Activated naive CD8-positive, alpha-beta T cell (primary cell): ENCODE results near the gene DGKG.

Experiments used
- H3K27ac Mint-ChIP-seq: one replicate; pipeline ENCODE4 v1.8.0; 2021; ENCODE audit warnings: mixed read lengths
- H3K27me3 Mint-ChIP-seq: one replicate; pipeline ENCODE4 v1.8.0; 2021; ENCODE audit warnings: mixed read lengths
- H3K36me3 Mint-ChIP-seq: one replicate; pipeline ENCODE4 v1.8.0; 2021; ENCODE audit warnings: mixed read lengths
- H3K4me1 Mint-ChIP-seq: one replicate; pipeline ENCODE4 v1.8.0; 2021; ENCODE audit warnings: low read depth, mixed read lengths
- H3K4me3 Mint-ChIP-seq: one replicate; pipeline ENCODE4 v1.8.0; 2021; ENCODE audit warnings: mild to moderate bottlenecking, mixed read lengths
- H3K9me3 Mint-ChIP-seq: one replicate; pipeline ENCODE4 v1.8.0; 2021; ENCODE audit warnings: low read depth, mixed read lengths

Gene DGKG

DNA sequence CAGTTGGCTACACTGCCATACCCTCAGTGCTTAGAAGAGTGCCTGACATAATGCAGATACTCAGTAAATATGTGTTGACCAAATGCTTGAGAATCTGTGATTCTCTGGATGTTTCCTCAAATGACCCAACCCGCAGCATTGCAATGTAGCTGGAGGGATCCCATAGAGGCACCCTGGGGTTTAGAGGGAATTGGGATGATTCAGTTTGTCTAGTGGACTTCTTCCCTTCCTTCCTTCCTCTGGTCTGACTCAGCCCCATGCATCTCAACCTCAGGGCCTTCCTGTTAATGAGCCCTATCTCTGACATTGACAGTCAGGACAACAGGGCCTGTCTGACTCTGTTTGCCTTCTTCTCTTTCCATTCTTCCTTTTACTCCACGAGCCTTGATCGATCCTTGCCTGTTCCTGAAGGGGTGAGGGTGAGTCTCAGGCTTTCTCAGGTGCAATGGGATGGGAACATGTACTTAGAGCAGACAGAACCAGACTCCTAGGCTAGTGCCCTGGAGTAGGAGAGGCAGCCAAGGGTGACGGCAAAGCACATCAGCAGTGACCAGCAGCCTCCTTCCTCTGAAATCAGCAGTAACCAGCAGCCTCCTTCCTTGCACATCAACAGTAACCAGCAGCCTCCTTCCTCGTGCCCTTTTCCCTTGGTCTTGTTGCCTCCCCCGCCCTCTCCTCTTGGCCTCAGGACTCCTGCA, 78.2 kb downstream of the DGKG start:
- H3K9me3 Mint-ChIP-seq: no peaks in the 10 kb centered on the region
- no peaks in the 10 kb centered on the region for H3K36me3 Mint-ChIP-seq
- H3K4me1 Mint-ChIP-seq: no peaks in the 10 kb centered on the region
- peaks cover 3% of the 10 kb centered on the region for H3K27me3 Mint-ChIP-seq
- no peak overlapping the region for H3K27ac Mint-ChIP-seq
- H3K4me3 Mint-ChIP-seq: no peak overlapping the region

DNA sequence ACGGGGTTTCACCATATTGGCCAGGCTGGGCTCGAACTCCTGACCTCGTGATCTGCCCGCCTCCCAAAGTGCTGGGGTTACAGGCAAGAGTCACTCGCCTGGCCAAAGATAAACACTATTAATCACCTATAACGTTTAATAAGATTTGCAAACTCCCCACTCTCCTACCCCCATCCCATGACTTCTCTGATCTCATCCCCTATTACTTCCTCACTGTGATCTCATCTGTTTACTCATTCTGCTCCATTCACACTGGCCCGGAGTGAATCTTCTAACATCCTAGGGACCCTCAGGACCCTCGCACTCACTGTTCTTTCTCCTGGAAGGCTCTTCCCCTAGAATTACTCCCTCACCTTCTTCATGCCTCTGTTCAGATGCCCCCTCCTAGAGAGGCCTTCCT, 78.9 kb downstream of the DGKG start:
- H3K36me3 Mint-ChIP-seq: no peaks in the 10 kb centered on the region
- H3K4me1 Mint-ChIP-seq: no peaks in the 10 kb centered on the region
- H3K4me3 Mint-ChIP-seq: no peak overlapping the region
- H3K27me3 Mint-ChIP-seq: peaks cover 5% of the 10 kb centered on the region
- no peak overlapping the region for H3K27ac Mint-ChIP-seq
- no peaks in the 10 kb centered on the region for H3K9me3 Mint-ChIP-seq

DNA sequence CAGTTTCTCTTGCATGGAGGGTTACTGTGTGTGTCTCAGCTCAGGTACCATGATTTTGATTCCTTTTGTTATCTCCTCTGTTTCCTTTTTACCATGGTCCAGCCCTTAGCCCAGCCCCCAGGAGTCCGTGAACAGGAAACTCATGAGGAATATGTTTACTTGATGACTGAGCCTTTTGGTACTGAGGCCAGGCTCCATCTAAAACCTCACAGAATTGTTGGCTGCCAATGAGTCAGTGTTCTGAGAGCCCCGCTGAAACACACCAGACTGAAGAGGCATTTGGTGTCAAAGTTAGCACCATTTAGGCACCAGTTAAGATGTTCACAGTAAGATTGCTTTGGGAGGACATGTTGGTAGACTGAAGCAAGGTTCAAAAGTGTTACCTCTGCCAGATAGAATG, 80.9 kb downstream of the DGKG start:
- Mint-ChIP-seq H3K27ac (no peak overlapping the region), H3K27me3 (peaks cover 6% of the 10 kb centered on the region), H3K4me3 (no peak overlapping the region), H3K36me3 (no peaks in the 10 kb centered on the region), H3K4me1 (no peaks in the 10 kb centered on the region), H3K9me3 (no peaks in the 10 kb centered on the region)

DNA sequence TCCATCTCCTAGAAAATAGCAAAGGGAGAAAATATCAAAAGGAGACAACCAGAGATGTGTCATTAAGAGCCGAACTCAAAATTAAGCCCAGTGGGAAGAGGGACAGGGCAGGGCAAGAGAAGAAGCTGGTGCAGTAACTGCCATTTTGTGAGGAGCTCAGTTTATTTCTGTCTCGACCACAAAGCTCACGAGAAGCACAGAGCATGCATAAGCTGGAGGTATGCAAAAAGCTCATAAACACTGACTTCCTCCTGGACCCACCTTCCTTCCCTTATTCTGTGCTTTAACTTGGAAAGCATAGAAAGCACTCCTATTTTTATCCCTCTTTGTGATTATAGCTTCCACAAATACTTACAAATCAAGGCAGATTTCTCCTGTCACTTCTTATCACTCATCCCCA, 81.3 kb downstream of the DGKG start:
- Mint-ChIP-seq H3K27ac (no peak overlapping the region), H3K9me3 (no peaks in the 10 kb centered on the region), H3K27me3 (peaks cover 3% of the 10 kb centered on the region), H3K4me1 (no peaks in the 10 kb centered on the region), H3K4me3 (no peak overlapping the region), H3K36me3 (no peaks in the 10 kb centered on the region)

DNA sequence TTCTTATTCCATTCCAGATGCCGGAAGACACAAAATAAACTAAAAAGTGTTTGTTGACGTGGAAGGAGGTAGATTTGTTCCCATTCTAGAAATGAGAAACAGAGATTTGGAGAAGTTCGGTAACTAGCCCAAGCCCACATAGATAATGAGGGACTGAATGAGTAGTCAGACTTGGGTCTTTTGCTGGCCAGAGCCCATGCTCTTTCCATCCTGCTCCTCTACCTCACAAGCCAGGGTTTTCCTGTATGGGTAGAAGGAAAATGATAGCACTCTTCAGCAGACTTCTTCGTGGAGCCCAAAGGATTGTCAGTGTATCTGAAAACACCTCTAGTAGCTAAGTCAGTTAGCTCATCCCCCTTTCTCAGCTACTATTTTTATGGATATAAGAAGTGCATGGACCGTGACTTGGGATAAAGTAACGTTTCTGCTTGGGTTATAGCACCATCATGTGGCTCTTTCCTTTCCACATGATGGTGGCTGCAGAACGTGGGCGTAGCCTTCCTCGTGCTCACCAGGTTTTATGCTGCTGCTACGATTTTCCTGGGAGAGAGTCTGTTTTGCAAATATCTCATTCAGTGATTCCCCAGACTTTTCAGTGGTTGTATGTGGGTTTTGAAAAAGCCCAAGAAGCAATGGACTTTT, 84.6 kb downstream of the DGKG start:
- Mint-ChIP-seq H3K4me3 (no peak overlapping the region), H3K4me1 (no peaks in the 10 kb centered on the region), H3K27ac (no peak overlapping the region), H3K27me3 (peaks cover 3% of the 10 kb centered on the region), H3K36me3 (no peaks in the 10 kb centered on the region), H3K9me3 (no peaks in the 10 kb centered on the region)

DNA sequence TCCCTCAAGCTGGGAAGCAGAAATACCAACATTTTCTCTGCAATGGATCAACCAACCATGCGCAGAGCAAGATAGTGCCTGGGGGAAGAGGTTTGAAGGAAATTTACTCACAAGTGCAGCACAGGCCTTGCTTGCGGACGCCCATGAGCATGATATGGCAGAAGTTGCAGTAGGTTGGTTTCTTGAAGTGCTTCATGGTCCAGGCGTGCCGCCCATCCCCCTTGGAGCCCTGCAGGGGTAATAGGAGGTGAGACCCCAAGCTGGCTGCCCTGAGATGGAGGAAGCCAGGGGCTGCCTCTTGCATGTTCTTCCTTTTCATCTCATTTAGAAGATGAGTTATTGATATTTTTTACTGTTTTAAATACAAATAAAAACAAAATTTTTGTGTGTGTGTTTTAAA, 86.6 kb downstream of the DGKG start:
- Mint-ChIP-seq H3K4me3 (no peak overlapping the region), H3K36me3 (no peaks in the 10 kb centered on the region), H3K4me1 (no peaks in the 10 kb centered on the region), H3K27me3 (peaks cover 3% of the 10 kb centered on the region), H3K9me3 (no peaks in the 10 kb centered on the region), H3K27ac (no peak overlapping the region)

DNA sequence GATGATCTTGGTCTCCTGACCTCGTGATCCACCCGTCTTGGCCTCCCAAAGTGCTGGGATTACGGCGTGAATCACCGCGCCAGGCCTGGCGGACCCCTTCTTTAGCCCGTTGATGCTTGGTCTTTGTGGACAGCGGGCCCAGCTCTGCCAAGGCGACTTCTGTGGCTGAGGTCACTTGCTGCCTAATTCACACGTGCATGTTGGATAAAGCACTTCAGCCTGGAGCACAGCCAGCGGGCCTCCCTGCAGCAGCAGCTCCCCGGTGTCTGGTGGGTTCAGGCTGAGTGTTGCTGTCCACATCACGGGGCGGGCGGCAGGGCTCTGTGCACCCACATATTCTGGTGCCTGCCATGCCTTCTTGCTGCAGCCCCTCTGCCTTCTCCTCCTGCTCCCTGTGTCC, 88.4 kb downstream of the DGKG start:
- Mint-ChIP-seq H3K27ac (no peak overlapping the region), H3K4me1 (no peaks in the 10 kb centered on the region), H3K27me3 (peaks cover 3% of the 10 kb centered on the region), H3K9me3 (no peaks in the 10 kb centered on the region), H3K36me3 (no peaks in the 10 kb centered on the region), H3K4me3 (no peak overlapping the region)

DNA sequence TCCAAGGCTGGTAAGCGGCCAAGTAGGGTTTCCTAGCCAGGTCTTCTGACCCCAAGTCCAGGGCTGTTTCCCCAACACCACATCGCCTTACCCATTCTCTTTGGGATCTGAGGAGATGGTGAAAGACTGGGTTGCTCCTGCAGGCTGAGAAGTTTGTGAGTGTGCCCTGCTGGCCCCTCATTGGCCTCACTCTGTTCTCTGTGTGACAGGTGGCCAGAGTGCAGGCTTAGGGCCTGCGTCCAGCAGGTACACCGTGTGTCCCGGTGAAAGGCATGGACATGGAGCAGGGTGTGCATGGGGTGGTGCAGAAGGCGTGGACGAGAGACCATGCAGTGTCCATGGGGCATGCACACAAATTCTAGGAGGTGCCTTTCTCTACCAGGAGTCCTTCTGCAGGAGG, 91.3 kb downstream of the DGKG start:
- H3K4me1 Mint-ChIP-seq: no peaks in the 10 kb centered on the region
- no peak overlapping the region for H3K4me3 Mint-ChIP-seq
- H3K36me3 Mint-ChIP-seq: no peaks in the 10 kb centered on the region

DNA sequence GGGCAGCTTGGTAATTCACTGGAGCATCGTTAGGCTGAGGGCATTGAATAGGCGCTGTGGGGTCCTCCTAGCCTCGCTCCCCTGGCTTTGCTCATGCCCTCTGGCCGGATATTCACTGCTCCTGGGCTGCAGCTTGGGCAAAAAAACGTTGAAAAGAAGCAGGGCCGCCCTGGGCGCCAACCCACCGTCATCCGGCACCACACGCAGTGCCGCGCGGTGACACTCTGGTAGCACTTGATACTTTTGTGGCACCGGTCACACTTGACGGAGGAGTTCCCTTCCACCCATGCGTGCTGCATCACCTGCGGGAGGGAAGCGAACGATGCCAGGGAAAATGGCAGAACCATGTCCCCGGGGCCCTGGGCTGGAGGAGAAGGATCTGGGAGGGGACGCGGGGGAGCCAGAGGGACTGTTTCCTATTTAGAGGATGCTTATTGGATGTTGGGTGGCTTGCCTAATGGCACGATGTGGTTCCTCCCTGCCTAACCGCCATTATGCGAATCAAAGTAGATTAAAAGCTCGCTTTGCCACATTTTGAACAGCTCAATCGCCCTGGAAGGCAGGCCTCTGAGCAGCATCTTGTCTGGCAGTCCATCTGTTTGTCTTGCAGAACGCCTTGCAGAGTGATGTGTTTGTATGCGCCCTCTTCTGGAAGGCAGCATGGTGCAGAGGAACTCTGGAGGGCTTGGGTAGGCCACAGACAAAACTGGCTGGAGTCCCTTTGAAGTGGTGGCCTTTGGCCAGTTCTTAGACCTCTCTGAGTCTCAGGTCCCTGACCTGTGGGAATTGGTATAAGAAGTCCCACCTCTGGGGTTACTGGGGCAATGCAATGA, 93.2 kb downstream of the DGKG start:
- H3K4me1 Mint-ChIP-seq: no peaks in the 10 kb centered on the region
- H3K27ac Mint-ChIP-seq: no peak overlapping the region
- no peak overlapping the region for H3K4me3 Mint-ChIP-seq
- no peaks in the 10 kb centered on the region for H3K36me3 Mint-ChIP-seq
- no peaks in the 10 kb centered on the region for H3K9me3 Mint-ChIP-seq
- H3K27me3 Mint-ChIP-seq: no peaks in the 10 kb centered on the region

More for the DNA sequence above, 91.3 kb downstream of the DGKG start:
- Mint-ChIP-seq H3K27ac (no peak overlapping the region), H3K27me3 (no peaks in the 10 kb centered on the region), H3K9me3 (no peaks in the 10 kb centered on the region)

DNA sequence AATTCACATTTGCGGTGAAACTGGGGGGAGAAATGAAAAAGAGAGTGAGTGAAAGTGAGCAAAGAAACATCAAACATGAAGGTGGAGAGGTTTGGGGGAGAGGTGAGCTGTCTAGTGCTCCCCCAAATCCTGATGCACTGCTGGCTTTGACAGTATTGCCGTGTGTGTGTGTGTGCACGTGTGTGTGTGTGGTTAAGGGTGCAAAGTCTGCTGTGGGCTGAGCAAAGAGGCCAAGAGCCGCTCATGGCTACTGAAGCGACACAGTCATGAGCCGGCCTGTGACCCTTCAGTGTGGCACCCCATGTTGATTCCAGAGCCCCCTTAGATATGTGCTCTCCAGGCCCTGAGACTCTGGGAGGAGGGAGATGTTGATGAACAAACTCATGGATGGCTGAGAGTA, 94.3 kb downstream of the DGKG start:
- Mint-ChIP-seq H3K9me3 (no peaks in the 10 kb centered on the region), H3K27me3 (no peaks in the 10 kb centered on the region), H3K36me3 (no peaks in the 10 kb centered on the region), H3K4me1 (no peaks in the 10 kb centered on the region), H3K27ac (no peak overlapping the region), H3K4me3 (no peak overlapping the region)

DNA sequence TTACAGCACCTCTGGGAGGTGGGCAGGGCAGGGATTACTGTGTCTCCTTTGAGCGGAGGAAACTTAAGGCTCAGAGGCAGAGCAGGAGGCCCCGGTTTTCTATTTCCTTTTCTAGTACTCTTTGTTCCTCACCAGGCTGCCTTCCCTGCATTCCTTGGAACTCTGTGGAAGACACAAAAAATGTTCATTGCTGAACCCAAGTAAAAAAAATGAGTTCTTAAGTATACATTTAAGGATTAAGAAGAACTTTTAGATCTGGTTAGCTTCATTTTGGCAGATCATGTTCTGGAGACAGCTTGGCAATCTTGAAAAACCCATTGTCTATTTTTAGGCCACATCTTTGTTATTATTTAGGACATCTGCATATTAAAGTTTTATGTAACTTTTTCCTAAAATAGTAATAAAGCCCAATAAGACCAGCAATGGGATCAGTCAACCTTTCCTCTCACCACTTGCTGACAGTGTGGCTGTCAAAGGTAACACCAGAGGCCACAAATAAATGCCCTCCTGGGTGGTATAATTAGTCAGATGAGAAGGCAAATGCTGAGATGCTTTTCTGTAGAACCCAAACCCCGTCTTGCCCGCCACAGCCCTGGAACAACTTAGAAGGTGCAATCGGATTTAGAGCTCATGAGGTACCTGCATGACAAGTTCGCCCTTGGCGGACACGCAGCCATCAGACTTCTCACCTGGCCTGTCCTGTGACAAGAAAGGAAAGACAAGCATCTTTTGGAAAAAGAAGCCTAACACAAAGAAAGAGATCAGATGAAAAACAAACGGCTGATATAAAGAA, 97.2 kb downstream of the DGKG start:
- peaks cover 4% of the 10 kb centered on the region for H3K36me3 Mint-ChIP-seq
- H3K9me3 Mint-ChIP-seq: no peaks in the 10 kb centered on the region
- no peak overlapping the region for H3K27ac Mint-ChIP-seq
- H3K27me3 Mint-ChIP-seq: no peaks in the 10 kb centered on the region
- peaks cover 6% of the 10 kb centered on the region for H3K4me1 Mint-ChIP-seq
- H3K4me3 Mint-ChIP-seq: no peak overlapping the region

DNA sequence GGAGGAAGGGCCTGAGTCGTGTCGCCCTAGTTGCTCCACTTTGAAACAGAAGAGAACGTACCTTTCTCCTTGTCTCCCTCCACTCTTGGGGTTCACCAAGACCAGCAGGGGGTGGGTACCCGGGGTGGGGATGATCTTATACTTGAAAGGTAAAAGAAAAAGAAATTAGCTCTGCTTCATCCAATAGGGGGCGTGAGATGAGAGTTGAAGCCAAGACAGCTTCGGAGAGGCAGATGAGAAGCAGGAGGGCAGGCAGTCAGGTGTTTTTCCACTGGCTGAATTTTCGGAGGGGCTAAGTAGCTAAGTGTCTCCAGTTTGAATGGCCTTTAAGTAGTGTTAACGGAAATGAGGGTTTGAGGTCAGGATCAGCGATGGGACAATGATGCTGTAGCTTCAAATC, 100.4 kb downstream of the DGKG start:
- Mint-ChIP-seq H3K9me3 (no peaks in the 10 kb centered on the region), H3K4me1 (peaks cover 14% of the 10 kb centered on the region), H3K4me3 (no peak overlapping the region), H3K27me3 (no peaks in the 10 kb centered on the region), H3K36me3 (peaks cover 4% of the 10 kb centered on the region), H3K27ac (no peak overlapping the region)

DNA sequence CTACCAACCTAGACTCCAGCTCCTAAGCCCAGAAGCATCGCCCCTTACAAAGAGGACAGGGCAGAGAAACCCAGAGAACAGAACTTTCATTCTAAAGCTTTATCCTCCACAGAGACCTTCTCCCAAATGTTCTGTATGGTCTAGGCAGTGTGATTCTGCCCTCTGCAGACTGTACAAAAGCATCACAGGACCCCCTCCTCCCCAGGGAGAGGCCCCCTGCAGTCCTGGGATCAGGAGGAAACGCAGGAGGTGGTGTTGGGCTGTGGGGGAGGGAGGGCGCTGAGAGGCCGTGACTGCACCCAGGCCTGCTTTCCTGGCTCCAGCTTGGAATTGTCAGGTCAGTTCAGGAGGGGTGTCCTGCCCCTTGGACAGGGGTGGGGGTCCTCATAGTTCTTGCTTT, 101.3 kb downstream of the DGKG start:
- Mint-ChIP-seq H3K4me3 (no peak overlapping the region), H3K9me3 (no peaks in the 10 kb centered on the region), H3K36me3 (peaks cover 4% of the 10 kb centered on the region), H3K27ac (no peak overlapping the region), H3K4me1 (peaks cover 14% of the 10 kb centered on the region), H3K27me3 (no peaks in the 10 kb centered on the region)

DNA sequence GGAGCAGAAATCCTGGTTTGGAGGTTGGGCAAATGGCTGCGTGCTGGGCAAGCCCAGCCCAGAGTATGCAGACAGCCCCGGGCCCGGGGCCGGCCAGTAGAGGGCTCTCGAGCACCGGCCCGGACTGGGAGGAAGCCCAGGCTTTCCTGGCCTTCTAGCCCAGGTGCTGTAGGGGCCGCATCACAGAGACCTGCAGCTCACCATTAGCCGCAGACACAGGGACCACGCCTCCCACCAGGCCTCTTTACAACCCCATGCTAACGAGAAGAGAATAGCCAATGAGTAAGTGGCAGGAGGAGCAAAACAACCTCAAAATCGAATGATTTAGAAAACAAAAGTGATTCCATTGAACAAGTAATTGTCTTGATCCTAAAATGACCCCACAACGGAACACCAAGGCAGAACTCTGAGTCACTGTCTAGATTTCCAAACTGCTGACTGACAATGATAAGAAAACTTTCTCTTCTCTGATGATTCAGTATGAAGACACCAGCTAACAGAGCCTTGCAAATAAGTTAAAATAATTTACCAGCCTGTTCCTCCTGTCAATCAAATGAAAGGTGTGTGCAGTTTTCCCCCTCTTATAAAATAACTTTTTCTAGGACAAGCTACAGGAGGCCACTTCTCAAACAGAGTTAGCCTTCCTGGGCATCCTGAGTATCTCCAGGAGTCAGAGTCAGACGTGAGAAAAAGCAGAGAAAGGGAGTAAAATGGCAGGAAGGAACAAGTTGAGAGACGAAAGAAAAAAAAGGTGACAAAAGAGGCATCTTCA, 102.2 kb downstream of the DGKG start:
- H3K27me3 Mint-ChIP-seq: no peaks in the 10 kb centered on the region
- H3K9me3 Mint-ChIP-seq: no peaks in the 10 kb centered on the region
- peak overlapping the region; percentile 89 for H3K27ac Mint-ChIP-seq
- peaks cover 21% of the 10 kb centered on the region for H3K4me1 Mint-ChIP-seq
- no peak overlapping the region for H3K4me3 Mint-ChIP-seq
- peaks cover 4% of the 10 kb centered on the region for H3K36me3 Mint-ChIP-seq
